Stimulated activated CD8-positive, alpha-beta memory T cell treated with anti-CD3 and anti-CD28 coated beads, Interleukin-7, amount 100 ng/mL, for 1 hour (primary cell): Measurements from ENCODE around the gene ADAMTS14.

Experiments used
- DNase-seq, 2 donors: peaks; one replicate each; pipeline ENCODE4 v3.0.0-alpha.2; 2020; ENCODE audit warnings: low read depth in 2 of 2

ADAMTS14 gene

DNA sequence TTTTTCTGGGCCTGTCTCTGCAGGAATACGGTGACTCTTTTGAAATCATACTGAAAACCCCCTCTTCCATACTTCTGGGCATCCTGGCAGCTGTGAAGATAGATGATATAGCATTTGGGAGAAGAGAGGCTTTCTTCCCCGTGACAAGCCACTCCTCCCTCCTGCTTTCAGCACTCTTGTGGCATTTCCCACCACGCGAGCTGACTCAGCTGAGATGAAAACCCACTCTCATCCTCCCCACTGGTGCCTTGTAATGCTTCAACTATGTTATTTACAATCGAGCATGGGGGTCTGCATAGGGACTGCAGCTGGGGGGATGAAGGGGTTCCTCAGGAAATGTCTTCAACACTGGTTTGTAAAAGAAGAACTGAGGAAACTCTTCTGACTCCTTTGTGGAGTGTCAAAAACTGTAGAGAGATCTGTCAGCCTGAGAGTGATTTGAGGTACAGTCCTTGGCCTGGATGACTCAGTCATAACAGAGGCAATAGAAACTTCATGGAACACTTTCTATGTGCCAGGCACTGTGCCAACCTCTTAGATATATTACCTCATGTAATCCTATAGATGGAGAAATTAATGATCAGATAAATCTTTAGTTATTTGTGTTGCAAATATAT is 114.6 kb downstream of the ADAMTS14 start:
- DNase-seq = no peak

DNA sequence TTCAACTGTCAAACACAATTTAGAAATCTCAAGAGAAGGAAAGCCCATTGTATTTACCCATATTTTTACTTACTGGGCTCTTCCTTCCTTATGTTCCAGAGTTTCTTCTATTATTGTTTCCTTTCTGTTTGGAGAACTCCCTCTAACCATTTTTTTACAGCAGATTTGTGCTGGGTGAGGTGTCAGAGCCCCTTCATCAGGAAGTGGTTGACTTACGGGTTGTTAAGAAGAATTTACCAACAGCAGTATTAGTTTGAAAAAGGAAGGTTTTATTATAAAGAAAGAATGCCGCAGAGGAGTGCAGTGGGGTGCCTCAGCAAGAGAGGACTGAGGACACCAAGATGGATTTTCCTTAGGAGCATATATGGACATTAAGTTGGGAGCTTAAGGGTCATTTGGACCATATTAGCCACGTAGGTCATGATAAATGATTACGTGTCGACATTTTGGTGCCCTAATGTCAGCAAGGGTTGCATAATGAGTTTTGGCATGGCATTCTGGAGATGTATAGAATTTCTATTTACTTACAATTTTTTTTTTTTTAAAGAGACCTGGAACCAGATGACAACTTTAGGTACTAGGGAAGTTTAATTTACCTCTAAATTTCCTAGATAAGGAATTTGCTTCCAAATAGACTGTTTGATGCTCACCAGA is 119.2 kb downstream of the ADAMTS14 start:
- no peak for DNase-seq

DNA sequence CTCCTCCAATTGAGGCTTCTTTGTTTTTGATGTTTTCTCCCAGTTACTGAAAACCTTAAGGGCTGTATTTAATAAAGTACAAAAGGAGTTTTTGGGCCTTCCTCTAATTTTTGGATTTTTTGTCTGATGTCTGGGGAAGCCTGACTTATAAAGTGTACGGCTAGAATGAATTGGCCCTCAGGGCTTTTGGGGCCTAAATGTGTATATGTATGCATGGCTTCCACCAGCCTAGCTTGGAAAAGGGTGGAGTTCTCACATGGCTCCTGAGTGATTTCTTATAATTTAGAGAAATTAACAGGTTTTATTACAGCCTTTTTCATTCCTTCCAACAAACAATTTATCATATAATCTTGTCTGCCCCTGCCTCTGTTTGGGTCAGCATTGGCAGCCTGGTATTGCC is 123.3 kb downstream of the ADAMTS14 start:
- DNase-seq = no peak

DNA sequence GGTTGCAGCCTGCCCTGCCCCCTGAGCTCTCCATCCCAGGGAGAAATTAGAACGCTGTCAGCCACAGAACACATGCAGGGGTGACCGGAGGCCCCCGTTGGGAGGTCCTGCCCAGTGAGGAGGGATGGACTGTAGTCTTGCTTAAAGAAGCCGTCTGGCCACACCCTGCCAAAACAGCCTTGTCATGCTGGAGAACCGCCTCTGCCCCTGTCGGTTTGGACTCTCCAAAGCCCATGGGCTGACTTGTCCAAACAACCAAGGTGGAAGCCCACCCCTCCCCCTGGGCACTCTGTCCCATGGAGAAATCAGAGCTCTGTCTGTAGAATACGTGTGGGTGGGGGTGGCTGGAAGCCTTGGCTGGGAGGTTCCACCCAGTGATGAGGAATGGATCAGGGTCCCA is 125.5 kb downstream of the ADAMTS14 start:
- DNase-seq = no peak

DNA sequence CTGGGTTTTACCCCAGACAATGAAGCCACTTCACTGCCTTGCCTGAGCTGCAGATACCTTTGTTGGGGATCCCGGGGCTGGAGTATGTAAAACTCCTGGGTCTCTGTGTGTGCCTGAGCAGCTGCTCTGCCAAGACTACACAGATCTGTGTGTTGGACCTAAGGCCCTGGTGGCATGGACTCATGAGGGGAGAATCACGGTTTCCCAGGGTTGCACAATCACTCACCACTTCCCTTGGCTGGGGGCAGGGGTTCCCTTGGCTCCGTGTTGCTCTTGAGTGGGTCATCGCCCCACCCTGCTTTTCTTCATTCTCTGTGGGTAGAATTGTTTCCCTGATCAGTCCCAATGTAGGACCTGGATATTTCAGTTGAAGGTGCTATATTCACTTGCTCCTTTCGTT is 126.8 kb downstream of the ADAMTS14 start:
- DNase-seq = no peak

DNA sequence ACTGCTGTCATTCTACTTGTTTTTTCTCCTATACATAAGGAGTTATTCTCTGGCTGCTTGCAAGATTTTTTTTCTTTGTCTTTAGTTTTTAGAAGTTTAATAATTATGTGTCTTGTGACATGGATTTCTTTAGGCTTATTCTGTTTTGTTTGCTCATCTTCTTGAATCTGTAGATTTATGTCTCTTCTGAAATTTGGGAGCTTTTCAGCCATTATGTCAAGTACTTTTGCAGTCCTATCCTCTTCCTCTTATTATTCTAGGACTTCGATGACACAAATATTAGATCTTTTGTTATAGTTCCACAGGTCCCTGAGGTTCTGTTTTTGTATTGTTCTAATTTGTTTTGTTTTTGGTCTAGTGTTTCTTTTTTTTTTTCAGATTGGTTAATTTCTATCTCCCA is 129.5 kb downstream of the ADAMTS14 start:
- DNase-seq = no peak

DNA sequence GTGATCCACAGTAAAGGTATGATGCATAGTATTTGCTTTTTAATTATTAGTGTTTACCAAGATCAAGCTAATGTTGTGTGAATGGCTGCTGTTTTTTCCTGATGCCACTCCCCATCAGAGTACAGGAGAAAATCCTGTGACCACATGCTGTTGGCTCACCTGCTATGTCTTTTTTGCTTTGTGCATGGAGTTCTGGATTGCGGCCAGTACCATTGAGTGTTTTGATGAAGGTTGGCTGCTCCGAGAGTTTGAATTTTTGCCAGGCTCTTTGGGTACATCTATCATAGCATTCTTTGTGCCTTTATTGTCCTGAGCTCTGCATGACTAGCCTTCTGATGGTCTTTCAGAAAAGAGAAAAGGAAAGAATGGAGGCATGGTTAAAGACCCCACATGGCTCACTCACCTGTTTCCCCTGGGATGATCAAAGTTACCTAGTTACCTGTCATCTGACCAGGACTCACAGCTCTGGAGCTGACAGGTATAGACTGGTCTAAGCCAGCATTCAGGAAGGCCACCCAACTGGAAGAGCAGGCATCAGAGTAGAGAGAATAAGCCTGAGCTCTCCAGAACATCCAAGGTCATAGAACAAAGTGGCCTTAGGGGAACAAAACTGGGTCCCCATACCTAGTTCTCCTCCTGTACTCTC is 131.6 kb downstream of the ADAMTS14 start:
- DNase-seq = no peak

DNA sequence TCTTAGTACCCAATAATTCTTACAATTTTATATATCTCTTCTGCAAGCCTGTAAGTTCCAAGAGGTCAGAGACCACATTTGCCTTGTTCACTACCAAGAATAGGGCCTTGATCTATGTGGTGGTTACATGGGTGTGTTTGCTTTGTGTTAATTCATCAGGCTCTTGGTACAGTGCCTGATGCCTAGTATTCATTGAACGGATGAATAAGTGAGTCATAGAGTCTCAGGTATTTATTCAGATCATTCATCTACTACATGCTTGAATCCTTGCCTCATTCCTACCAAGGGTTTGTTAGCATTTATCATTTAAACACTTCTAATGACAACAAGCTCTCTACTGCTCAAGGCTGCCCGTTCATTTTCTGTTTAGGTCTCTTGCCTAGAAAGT is 132.1 kb downstream of the ADAMTS14 start:
- DNase-seq = no peak

DNA sequence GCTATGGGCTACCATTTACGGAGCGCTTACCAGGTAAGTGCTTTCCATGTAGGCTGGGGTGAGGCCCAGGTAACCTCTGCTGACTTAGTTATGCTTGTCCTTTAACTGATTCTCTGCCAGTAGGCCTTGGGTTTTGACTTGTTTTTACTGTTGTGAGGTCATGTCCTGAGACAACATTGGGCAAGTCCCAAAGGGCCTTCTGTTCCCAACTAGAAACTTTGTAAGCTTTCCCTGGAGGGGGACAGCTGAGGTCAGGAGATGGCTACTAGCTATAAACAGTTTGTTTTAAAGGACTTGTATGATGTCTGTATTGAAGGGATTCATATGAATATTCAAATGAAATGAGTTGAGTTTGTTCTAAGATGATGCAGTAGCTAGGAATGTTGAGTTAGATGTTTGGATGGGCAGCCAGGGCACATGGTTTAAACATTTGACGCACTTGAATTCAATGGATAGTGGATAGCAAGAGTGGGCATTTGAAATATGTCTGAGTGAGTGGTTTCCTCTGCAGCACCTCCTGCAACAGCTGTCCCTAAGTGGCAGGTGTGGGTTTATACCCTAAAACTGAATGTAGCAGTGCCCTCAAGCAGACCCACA is 133.4 kb downstream of the ADAMTS14 start:
- DNase-seq = no peak

DNA sequence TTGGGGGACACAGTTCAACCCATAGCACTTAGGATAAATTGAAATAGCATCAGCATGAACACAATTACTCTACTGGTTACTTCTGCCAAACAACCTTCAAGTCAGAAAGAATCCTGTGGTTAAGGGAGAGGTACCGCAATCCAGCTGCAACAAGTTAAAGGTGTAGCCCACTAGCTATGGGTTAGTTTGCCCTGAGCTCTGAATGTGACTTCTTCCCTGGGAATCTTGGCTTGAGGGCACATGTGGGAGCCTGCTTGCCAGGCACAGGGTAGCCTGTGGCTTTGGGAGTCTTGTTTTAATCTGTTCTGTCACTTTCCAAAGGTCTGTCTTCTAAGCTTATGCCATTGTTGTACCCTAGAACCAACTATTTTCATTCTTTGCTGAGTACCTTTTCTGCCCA is 134.5 kb downstream of the ADAMTS14 start:
- DNase-seq = no peak

DNA sequence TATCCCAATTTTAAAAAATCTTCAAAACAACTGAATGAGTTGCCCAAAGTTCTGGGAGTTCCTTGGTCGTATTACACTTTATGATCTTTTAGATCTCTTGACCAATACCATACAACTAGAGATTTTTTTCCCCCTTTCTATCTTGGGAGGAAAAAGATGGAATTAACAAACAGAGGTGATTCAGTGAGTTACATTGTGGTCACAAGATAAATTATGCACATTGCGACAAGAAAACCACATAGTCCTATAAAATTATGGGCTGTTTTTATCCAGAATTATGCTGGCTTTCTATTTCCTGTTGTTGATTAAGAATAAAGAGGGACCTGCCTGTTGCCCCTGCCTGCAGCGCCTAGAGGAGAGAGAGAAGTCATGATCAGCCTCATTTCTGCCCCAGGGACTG is 135.2 kb downstream of the ADAMTS14 start:
- no peak for DNase-seq

DNA sequence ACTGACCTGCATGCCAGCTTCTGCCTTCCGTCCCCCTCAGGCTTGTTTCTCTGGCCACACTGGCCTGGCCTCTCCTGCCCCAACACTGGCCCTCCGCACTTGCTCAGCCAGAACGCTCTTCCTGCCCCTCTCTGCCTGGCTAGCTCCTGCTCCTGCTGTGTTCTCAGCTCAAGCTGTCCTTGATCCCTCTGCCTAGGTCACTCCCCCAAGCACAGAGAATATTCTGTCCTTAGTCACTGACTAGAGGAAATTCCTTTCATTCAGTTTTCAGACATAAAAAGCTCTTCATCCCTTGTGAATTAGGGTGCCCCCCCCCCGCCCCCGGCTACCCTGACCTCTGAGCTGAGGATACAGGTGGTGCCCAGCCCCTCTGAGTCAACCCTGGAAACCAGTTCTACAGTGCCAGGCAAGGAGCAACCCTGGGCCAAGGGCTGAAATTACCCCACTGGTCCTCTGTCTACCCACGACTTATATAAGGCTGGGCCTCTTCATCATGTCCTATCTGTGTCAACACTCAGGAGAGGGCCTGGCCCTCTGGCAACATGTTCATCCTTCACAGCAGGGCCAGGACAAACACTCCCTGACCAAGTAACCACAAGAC is 136.8 kb downstream of the ADAMTS14 start:
- DNase-seq = no peak

DNA sequence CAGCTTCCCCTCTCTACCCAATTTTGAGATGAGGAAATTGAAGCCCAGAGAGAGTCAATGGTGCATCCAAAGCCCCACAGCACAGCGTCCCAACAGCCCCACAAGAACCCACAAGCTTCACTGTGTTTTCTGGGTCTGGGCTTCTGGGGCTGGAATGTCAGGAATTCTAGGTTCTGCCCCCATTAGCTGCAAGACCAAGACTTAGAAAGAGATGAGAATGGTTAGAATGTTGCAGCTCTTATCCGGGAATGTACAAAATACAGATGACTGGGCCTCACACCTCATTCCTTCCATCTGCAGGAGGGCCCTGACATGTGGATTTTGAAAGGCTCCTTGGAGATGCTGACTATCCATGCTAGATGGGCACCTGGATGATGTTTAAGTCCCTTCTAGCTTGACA is 137.4 kb downstream of the ADAMTS14 start:
- no peak for DNase-seq

DNA sequence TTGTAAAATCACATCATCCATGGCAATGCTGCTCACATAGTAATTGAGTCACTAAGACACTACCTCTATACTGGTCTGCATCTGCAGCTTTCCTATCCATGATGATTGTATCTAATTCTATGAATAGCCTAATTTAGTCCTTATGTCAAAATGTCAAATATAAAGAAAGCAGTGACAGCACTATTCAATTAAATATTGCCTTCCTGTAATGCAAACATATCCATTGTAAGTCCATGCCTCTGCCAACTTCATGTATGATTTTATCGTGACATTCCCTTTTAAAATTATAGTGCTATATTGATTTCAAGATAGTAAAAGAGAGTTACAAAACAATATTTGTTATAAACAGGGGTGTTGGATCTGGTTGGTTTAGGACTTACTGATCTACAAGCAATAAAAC is 138.7 kb downstream of the ADAMTS14 start:
- DNase-seq = no peak

DNA sequence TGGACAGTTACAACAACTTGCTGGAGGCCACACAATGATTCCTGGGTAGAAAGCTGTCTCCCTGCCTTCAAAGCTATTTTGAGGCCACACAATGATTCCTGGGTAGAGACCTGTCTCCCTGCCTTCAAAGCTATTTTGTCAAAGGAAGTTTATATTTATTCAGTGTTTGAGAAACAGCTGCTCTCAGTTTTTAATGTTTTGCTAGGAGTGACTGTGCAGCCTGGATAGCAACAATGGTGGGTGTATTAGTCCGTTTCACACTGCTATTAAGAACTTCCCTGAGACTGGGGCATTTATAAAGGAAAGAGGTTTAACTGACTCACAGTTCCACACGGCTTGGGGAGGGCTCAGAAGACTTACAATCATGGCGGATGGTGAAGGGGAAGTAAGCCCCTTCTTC is 139.6 kb downstream of the ADAMTS14 start:
- DNase-seq = no peak
